ENCODE results near the gene PCP4L1. TPM values are rescaled to one million over a fixed set of nuclear protein-coding genes. Genes with fewer than 3 reads are reported as not detected.
A peak's percentile ranks its signal among the peaks of the same experiment; 100 is the strongest.

Gene PCP4L1
- total and polyA plus RNA-seq, 7 experiments from 2014 or later = 0.15 TPM; not detected in 6

DNA sequence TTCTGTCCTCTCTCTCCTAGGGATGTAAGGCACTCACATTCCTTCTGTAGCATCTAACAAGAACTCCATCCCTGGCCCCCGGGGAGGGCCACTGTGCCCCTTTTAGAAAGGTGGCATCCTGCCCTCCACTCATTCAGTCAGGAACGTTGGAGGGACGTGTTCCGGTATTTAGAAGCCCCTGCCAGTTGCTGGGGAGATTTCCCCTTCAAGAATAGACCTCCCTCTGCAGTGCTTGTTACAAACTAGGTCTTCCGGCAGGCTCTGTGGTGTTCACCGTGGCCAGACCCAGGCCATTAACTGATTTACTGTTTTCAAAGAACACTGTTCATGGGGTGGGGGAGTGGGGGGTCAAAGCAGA, 779 bp downstream of the PCP4L1 start:
- Histone ChIP-seq H3K36me3 (ENCODE audit: control insufficient read depth in 2 of 3, insufficient read depth in 3 of 3, low read length in 3 of 3) (no peaks in the 10 kb centered on the region), H3K9me3 (ENCODE audit: control insufficient read depth in 2 of 3, low read length in 3 of 3) (peaks cover 0 to 10% (median 0%) of the 10 kb centered on the region in 3 experiments), H3K27ac (ENCODE audit: low read depth, low read length) (no peak overlapping the region), H3K4me3 (ENCODE audit: low read length) (no peak overlapping the region), H3K27me3 (ENCODE audit: control insufficient read depth in 2 of 2, insufficient read depth in 2 of 2, low read length in 2 of 2) (peaks cover 0 to 13% of the 10 kb centered on the region in 2 donors), H3K4me1 (ENCODE audit: control insufficient read depth in 2 of 2, insufficient read depth in 2 of 2, low read length in 2 of 2) (peaks cover 0 to 4% of the 10 kb centered on the region in 2 donors)
- Mint-ChIP-seq H3K4me1 (peaks cover 6 to 24% (median 19%) of the 10 kb centered on the region in 7 donors), H3K4me3 (peak overlapping the region; percentile 55 to 93 (median 76)), H3K36me3 (peaks cover 8 to 15% (median 14%) of the 10 kb centered on the region in 5 donors), H3K27ac (no peak overlapping the region), H3K27me3 (peaks cover 51 to 71% (median 60%) of the 10 kb centered on the region in 5 donors), H3K9me3 (peaks cover 8 to 34% (median 25%) of the 10 kb centered on the region in 11 donors)
- no peak for DNase-seq
- ChIA-PET CTCF (interaction anchor here (1.0 kb wide), 1 partner anchor 123 kb away, joined by 3 read pairs; no protein-coding TSS in a partner anchor), POLR2A (no interaction called here)
- intact Hi-C loops (cut with micrococcal nuclease) = no loop called here
- no peak for ATAC-seq

DNA sequence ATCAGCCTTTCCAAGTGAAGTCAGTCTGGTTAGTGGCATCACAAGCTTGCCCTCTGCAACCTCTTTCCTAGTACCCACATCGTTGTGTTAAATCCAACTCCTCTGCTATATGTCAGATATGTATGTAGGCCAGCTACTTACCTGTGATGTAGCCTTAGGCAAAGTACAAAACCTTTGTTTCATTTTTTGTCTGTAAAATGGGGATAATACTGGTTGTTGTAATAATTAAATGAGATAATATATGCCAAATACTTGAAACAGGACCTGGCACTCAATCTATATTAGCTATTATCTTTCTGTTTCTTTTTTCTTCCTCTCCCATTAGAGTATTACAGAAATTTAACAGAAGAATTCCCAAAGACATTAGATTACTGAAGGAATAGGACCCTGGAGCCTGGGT, 1.2 kb downstream of the PCP4L1 start:
- no peak for ATAC-seq
- peaks cover 8 to 34% (median 25%) of the 10 kb centered on the region in 11 donors for H3K9me3 Mint-ChIP-seq
- Histone ChIP-seq H3K27me3 (ENCODE audit: control insufficient read depth in 2 of 2, insufficient read depth in 2 of 2, low read length in 2 of 2) (peaks cover 0 to 13% of the 10 kb centered on the region in 2 donors), H3K27ac (ENCODE audit: low read depth, low read length) (no peak overlapping the region), H3K36me3 (ENCODE audit: control insufficient read depth in 2 of 3, insufficient read depth in 3 of 3, low read length in 3 of 3) (no peaks in the 10 kb centered on the region), H3K4me3 (ENCODE audit: low read length) (no peak overlapping the region), H3K4me1 (ENCODE audit: control insufficient read depth in 2 of 2, insufficient read depth in 2 of 2, low read length in 2 of 2) (peaks cover 0 to 4% of the 10 kb centered on the region in 2 donors), H3K9me3 (ENCODE audit: control insufficient read depth in 2 of 3, low read length in 3 of 3) (peaks cover 0 to 10% (median 0%) of the 10 kb centered on the region in 3 experiments)
- no peak overlapping the region for H3K27ac Mint-ChIP-seq
- H3K4me1 Mint-ChIP-seq = peaks cover 6 to 24% (median 19%) of the 10 kb centered on the region in 7 donors
- H3K27me3 Mint-ChIP-seq = peaks cover 52 to 74% (median 63%) of the 10 kb centered on the region in 5 donors
- H3K4me3 Mint-ChIP-seq = peak overlapping the region; percentile 55 to 93 (median 76)
- intact Hi-C loops (cut with micrococcal nuclease) = no loop called here
- POLR2A ChIA-PET = no interaction called here
- CTCF ChIA-PET = interaction anchor here (0.5 to 1.2 kb wide), 3 partner anchors 29 to 32 kb away, joined by 3 read pairs; no protein-coding TSS in a partner anchor
- DNase-seq = no peak
- peaks cover 8 to 15% (median 14%) of the 10 kb centered on the region in 5 donors for H3K36me3 Mint-ChIP-seq

DNA sequence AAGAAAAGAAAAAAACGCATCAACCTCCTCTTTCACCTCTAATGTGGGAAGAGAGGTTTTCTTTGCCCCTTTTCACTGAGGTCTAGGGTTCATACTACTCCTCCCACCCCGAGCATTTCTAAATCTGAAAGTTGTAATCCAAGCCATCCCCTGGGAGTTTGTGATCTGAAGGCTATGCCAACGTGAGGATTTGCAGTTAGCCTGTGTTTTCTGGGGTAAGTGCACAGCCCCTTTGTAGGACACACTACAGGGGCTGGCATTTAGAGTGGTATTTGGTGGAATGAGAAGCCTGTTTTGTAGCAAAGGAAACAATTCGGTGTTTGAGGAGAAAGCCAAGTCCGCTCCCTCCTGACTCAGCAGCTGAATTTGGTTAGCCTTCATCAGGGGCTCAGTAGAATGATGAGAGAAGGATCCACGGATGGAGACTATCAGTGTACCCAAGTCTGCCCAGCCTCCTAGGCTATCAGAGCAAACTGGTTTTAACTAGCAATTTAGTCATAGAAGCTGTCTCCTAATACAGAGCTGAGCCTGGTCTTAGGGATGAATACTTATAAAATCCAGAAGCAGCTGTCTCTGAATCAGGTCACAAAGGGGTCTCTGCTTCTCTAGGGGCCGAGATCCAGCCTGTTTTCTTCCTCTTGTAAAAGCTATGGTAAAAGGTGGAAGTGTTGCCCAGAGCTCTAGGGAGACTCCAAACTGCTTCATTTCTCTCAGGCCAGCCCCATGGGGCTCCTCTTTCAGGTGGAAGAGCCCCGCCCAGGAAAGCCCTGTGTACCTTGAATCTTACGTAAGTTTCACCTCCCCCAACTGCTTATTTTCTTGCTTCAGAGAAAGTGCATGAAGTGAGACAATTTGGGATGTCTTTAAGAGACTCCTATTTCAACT, 2.1 kb downstream of the PCP4L1 start:
- Mint-ChIP-seq H3K4me1 (peaks cover 6 to 24% (median 19%) of the 10 kb centered on the region in 7 donors), H3K27me3 (peaks cover 54 to 68% (median 61%) of the 10 kb centered on the region in 5 donors), H3K9me3 (peaks cover 4 to 31% (median 23%) of the 10 kb centered on the region in 11 donors), H3K36me3 (peaks cover 8 to 14% (median 12%) of the 10 kb centered on the region in 5 donors), H3K4me3 (peak overlapping the region in 1 of 10 donors; percentile 3), H3K27ac (no peak overlapping the region)
- POLR2A ChIA-PET = no interaction called here
- peaks cover 0 to 4% of the 10 kb centered on the region in 2 donors for H3K4me1 ChIP-seq (ENCODE audit: control insufficient read depth in 2 of 2, insufficient read depth in 2 of 2, low read length in 2 of 2)
- H3K9me3 ChIP-seq (ENCODE audit: control insufficient read depth in 2 of 3, low read length in 3 of 3) = peaks cover 0 to 10% (median 0%) of the 10 kb centered on the region in 3 experiments
- no peak overlapping the region for H3K4me3 ChIP-seq (ENCODE audit: low read length)
- DNase-seq = no peak
- no peaks in the 10 kb centered on the region for H3K36me3 ChIP-seq (ENCODE audit: control insufficient read depth in 2 of 3, insufficient read depth in 3 of 3, low read length in 3 of 3)
- peaks cover 0 to 13% of the 10 kb centered on the region in 2 donors for H3K27me3 ChIP-seq (ENCODE audit: control insufficient read depth in 2 of 2, insufficient read depth in 2 of 2, low read length in 2 of 2)
- ATAC-seq = no peak
- intact Hi-C loops (cut with micrococcal nuclease) = no loop called here
- CTCF ChIA-PET = interaction anchor here (0.7 to 1.2 kb wide), 2 partner anchors 29 to 30 kb away, joined by 3 read pairs; no protein-coding TSS in a partner anchor
- H3K27ac ChIP-seq (ENCODE audit: low read depth, low read length) = no peak overlapping the region

DNA sequence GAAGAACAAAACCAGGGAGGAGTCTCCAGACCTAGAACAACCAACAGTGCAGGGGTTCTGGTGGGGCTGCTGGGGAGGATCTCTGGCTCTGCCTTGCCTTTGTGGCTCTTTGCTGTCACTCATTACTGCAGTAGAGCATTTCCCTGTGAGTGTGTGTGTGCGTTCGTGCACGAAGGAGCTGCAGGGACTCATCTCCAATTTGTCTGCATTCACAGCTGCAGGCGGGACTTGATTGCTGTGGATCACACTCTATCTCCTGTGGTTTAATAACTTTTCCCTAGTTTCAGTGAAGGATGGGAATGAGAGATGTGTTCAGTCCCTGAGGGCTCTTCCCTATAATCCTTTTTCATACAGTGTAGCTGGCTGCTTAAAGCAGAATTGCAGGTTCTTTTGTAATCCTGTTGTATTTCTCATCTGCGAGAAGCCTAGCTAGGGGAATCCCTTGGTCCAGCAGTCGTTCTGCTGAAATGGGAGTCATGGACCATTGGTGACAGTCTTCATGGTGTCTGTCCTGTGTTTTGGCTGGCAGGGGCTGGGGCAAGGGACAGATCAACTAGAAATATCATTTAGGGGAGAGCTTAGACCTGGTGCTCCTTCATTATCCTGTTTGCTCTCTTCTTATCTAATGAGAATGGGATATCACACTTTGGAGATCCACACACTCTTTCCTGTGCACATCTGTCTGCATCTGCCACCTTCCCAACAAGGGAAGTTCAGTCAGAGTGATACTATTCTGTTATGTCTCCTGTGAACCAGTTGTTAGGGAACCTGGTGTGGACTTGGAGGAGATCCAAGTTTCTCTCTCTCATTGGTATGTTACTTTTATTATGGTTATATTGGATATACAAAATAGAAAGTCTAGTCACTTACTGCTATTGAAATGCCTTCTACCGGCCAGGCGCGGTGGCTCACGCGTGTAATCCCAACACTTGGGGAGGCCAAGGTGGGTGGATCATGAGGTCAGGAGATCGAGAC, 3.0 kb downstream of the PCP4L1 start:
- H3K4me1 Mint-ChIP-seq = peaks cover 6 to 24% (median 19%) of the 10 kb centered on the region in 7 donors
- Histone ChIP-seq H3K27ac (ENCODE audit: low read depth, low read length) (no peak overlapping the region), H3K36me3 (ENCODE audit: control insufficient read depth in 2 of 3, insufficient read depth in 3 of 3, low read length in 3 of 3) (no peaks in the 10 kb centered on the region), H3K4me3 (ENCODE audit: low read length) (no peak overlapping the region), H3K9me3 (ENCODE audit: control insufficient read depth in 2 of 3, low read length in 3 of 3) (peaks cover 0 to 10% (median 0%) of the 10 kb centered on the region in 3 experiments), H3K27me3 (ENCODE audit: control insufficient read depth in 2 of 2, insufficient read depth in 2 of 2, low read length in 2 of 2) (peaks cover 0 to 13% of the 10 kb centered on the region in 2 donors), H3K4me1 (ENCODE audit: control insufficient read depth in 2 of 2, insufficient read depth in 2 of 2, low read length in 2 of 2) (peaks cover 0 to 4% of the 10 kb centered on the region in 2 donors)
- CTCF ChIA-PET = no interaction called here
- H3K27ac Mint-ChIP-seq = no peak overlapping the region
- ATAC-seq = no peak
- no peak overlapping the region for H3K4me3 Mint-ChIP-seq
- peaks cover 57 to 64% (median 59%) of the 10 kb centered on the region in 5 donors for H3K27me3 Mint-ChIP-seq
- H3K36me3 Mint-ChIP-seq = peaks cover 6 to 14% (median 10%) of the 10 kb centered on the region in 5 donors
- POLR2A ChIA-PET = no interaction called here
- no peak for DNase-seq
- intact Hi-C loops (cut with micrococcal nuclease) = no loop called here
- H3K9me3 Mint-ChIP-seq = peaks cover 0 to 22% (median 18%) of the 10 kb centered on the region in 11 donors

DNA sequence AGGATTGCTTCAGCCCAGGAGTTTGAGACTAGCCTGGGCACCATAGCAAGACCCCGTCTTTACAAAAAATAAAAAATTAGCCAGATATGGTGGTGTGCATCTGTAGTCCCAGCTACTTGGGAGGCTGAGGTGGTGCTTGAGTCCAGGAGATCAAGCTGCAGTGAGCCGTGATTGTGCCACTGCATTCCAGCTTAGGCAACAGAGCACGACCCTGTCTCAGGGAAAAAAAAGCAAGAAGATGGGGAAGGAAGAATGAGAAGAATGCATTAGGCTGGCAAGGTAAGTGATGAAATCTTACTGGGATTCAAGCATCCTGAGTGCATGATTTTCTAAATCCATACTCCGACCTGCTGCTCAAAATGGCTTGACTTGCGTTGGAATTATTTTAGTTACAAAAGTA, 6.8 kb downstream of the PCP4L1 start:
- H3K4me3 ChIP-seq (ENCODE audit: low read length) = no peak overlapping the region
- no peak overlapping the region for H3K27ac ChIP-seq (ENCODE audit: low read depth, low read length)
- H3K9me3 ChIP-seq (ENCODE audit: control insufficient read depth in 2 of 3, low read length in 3 of 3) = no peaks in the 10 kb centered on the region
- peaks cover 0 to 4% of the 10 kb centered on the region in 2 donors for H3K27me3 ChIP-seq (ENCODE audit: control insufficient read depth in 2 of 2, insufficient read depth in 2 of 2, low read length in 2 of 2)
- ChIA-PET CTCF (no interaction called here), POLR2A (no interaction called here)
- no peaks in the 10 kb centered on the region for H3K36me3 ChIP-seq (ENCODE audit: control insufficient read depth in 2 of 3, insufficient read depth in 3 of 3, low read length in 3 of 3)
- Mint-ChIP-seq H3K4me3 (no peak overlapping the region), H3K9me3 (peaks cover 0 to 1% (median 0%) of the 10 kb centered on the region in 11 donors), H3K27me3 (peaks cover 24 to 34% (median 27%) of the 10 kb centered on the region in 5 donors), H3K27ac (no peak overlapping the region), H3K36me3 (no peaks in the 10 kb centered on the region), H3K4me1 (peaks cover 0 to 6% (median 3%) of the 10 kb centered on the region in 7 donors)
- no peak for DNase-seq
- ATAC-seq = no peak
- no peaks in the 10 kb centered on the region for H3K4me1 ChIP-seq (ENCODE audit: control insufficient read depth in 2 of 2, insufficient read depth in 2 of 2, low read length in 2 of 2)
- intact Hi-C loops (cut with micrococcal nuclease) = no loop called here

DNA sequence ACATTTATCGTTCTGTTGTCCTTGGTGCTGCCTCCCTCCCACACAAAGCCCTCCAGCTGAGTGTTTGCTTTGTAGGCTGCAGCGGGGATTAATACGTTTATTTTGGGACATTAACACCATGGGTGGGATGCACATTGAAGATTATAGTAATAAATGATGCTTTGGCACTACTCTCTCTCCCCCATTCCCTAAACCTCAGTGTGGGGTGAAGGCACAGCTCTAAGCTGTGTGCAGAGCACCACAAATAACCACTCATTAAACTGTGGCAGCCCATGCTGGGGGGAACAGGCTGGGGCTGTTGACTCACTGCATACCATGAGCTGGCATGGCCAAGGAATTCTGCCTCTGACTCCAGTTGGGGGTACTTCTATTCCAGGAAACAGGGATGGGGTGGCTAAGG, 7.7 kb downstream of the PCP4L1 start:
- Histone ChIP-seq H3K27ac (ENCODE audit: low read depth, low read length) (no peak overlapping the region), H3K4me1 (ENCODE audit: control insufficient read depth in 2 of 2, insufficient read depth in 2 of 2, low read length in 2 of 2) (no peaks in the 10 kb centered on the region), H3K9me3 (ENCODE audit: control insufficient read depth in 2 of 3, low read length in 3 of 3) (no peaks in the 10 kb centered on the region), H3K36me3 (ENCODE audit: control insufficient read depth in 2 of 3, insufficient read depth in 3 of 3, low read length in 3 of 3) (no peaks in the 10 kb centered on the region), H3K27me3 (ENCODE audit: control insufficient read depth in 2 of 2, insufficient read depth in 2 of 2, low read length in 2 of 2) (peaks cover 0 to 4% of the 10 kb centered on the region in 2 donors), H3K4me3 (ENCODE audit: low read length) (no peak overlapping the region)
- Mint-ChIP-seq H3K4me3 (no peak overlapping the region), H3K4me1 (peaks cover 0 to 4% (median 1%) of the 10 kb centered on the region in 7 donors), H3K27me3 (peaks cover 15 to 25% (median 22%) of the 10 kb centered on the region in 5 donors), H3K36me3 (no peaks in the 10 kb centered on the region), H3K27ac (no peak overlapping the region), H3K9me3 (peaks cover 0 to 1% (median 0%) of the 10 kb centered on the region in 11 donors)
- POLR2A ChIA-PET = no interaction called here
- intact Hi-C loops (cut with micrococcal nuclease) = no loop called here
- DNase-seq = no peak
- ATAC-seq = no peak
- CTCF ChIA-PET = no interaction called here
